Glomerular visceral epithelial cell (primary cell): ENCODE results near the gene LRRC36.
"Not testable (repeated sequence)": the region's sequence is repeated elsewhere in the genome, so short reads cannot be mapped to it uniquely, and the experiment has no call there.

ENCODE experiments used
- DNase-seq: peaks from one replicate; pipeline ENCODE4 v3.0.0-alpha.2; 2016; ENCODE audit errors: extremely low spot score

LRRC36 gene

DNA sequence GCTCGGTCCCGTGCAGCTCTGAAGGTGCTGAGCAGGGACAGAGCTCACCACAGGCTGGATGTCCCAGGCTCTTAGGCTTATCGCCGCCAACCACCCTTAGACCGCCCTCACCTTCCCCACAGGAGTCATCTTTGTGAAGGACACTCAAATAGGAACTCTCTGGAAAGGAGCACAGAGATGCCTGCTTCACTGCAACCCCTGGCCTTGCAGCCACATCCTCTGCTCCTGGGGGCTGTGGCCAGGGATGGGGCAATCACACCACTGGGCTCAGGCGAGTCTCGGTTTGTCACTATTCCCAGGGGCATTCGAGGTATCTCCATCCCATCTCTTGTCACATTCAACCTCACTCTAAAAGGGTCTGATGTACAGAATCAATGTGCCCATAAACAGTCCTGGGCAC is 78.7 kb downstream of the LRRC36 start:
- no peak for DNase-seq

DNA sequence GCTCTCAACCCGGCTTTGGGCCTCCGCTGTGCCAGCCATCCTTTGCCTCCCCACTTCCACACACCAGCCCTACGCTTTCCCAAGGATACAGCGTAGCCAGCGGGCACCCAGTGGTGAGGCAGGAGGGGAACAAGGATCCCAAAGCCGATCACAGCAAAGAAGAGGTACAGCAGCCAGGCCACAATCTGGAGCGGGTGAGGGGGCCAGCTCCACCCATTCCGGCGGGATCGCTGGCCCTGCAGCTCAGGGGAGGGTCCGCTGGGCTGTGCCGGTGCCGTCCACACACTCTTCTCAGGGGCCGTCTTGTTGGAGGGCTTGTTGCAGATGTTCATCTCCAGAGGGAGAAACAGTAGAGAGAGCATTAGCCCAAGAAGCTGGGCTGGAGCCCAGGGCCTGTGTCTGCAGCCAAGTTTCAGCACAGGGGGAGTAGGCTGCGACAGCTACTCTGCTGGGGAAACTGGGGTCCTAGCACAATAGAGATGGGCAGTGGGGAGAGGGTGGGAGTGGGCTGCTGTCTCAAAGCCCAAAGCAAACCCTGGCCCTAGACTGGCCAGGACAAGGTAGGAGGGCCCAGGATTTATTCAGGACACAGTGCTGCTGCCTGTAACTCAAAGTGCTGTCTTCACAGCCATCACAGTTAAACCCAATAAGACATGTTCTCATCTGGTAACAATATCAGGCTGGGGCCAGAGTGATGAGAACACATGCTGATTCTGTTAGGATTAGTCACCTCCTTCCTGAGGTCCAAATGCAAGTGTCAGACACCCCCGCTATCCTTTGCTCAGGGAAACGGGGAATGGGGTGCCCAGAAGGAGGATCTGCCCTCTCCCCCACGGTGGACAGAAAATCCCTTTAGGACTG is 79.7 kb downstream of the LRRC36 start:
- peak; percentile 21 for DNase-seq

DNA sequence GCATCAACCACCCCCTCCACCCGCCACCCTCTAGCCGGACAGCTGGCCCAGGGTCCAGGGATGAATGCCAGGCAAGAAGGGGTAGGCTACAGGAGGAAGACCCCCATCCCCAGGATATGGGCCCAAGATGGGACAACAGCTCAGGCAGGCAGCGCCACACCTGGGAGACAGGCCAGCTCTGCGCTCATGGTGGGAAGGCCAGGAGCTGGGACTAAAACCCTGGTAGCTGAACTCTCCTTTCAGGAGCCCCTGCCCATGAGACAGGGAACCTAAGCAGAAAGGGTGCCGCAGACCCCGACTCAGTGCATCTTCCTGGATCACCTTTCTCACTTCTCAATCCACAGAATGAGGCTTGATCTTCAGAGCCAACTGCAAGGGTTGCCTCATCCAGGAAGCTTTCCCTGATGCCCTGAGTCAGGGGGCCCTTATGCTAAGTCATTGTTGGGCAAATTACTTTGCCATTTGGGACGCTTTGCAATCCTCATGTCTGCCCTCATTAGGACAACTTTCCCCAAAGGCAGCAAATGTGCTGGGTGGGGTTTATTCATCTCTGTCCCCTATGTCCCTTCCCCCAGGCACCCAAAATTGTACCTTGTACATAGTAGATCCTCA is 80.7 kb downstream of the LRRC36 start:
- DNase-seq, result no peak

DNA sequence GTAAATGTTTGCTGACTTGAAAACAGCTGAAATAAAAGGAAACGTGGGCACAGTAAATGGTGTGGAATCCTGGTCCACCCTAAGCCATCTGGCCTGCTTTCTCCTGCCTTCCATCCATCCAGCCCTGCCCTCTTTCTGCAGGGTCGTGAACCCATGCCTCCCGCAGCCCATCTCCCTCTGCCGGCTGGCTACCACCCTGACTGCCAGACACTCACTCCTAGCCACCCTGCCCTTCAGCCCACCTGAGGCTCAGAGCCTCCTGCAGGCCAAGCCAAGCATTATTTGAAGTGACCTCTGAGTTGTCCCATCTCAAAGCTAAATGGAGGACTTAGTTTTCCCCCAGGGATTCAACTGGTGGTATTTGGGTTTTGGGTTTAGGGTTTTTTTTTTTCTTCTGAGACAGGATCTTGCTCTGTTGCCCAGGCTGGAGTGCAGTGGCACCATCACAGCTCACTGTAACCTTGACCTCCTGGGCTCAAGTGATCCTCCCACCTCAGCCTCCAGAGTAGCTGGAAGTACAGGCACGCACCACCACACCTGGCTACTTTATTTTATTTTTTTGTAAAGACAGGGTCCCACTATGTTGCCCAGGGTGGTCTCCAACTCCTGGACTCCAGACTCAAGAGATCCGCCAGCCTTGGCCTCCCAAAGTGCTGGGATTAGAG is 81.3 kb downstream of the LRRC36 start:
- DNase-seq, result no peak

DNA sequence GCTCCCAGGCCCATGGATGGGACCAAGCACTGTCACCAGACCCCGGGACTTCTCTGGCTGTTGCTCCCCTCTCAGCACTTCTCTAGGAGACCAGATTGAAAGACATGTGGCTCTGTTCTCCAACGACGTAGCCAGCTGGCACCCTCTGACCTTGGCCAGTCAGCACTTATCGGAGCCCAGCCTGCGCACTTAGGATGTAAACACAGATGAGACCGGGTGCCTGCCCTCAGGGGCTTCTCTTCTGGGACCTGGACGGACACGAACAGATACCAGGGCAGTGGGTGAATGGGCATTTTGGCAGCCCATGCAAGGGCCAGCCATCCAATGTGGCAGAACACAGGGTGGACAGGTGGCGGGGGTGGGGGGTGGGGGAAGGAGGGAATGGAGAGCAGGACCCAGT is 83.0 kb downstream of the LRRC36 start:
- DNase-seq, result no peak

DNA sequence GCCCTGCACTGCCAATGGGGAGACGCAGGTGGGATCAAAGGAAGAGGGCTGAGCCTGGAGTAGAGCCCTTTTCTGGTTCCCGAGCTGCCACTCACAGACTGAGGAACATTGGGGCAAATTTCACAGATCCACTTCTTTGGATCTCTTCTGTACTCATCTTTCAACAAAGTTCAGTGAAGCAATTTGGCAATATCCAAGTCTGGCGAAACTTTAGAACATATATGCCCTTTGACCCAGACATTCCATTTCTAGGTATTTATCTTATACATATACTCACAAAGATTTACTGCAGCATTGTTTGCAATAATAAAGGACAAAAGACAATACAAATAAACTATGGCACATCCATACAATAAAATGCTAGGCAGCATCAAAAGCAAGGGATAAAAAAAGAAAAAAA is 84.7 kb downstream of the LRRC36 start:
- DNase-seq, result no peak

DNA sequence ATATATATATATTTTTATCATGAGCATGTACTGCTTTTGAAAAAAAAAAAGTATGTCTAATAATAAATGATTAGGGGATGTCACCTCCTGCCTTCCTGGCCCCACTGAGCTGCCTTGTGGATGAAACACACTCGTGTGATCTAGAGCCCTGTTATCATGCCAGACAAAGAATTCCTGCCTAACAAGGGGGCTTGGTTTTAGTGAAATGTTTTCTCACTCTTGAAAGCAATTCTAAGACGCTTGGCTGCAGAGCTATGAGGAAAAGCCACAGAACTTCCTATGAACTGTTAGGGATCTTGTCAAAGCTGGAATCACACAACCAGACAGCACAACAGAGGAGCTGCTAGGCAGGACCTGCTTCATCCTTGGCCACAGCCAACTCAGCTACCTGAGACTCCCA is 85.7 kb downstream of the LRRC36 start:
- no peak for DNase-seq

DNA sequence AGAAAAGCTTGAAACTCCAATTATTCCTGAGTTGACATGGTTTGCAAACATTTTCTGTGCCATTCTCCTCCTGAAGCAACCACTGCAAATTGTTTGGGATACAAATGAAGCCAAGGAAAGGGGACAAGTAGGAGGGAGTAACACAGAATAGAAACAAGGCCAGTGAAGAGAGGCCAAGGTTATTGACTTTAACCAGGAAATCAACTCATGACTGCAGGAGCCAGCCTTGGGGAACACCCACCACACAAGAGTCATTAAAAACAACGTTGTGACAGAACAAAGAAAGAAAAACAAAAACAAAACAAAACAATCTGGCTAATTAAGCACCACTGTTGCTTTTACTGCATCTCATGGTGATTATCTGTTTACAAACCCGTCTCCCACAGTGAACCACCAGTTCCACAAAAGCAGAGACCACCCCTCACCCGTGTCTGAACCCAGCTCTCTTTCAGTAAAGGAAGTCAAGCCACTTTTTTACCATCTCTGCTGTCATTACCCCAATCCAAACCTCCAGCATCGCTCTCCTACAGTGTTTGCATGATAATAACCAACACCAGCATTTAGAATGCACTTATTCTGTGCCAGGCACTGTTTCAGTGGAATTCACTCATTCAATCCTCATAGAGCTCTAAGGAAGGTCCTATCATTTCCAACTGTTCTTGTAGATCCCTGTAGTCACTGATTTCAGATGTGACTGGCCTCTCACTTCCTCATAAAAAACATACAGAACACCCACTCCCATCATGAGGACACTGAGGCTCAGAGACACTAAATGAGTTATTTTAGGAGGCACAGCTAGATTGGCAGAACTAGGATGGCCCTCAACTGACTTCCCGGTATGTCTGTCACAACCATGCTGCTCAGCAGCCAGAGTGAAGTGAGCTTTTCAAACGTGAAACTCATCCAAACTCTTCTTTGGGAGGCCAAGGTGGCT is 87.6 kb downstream of the LRRC36 start:
- DNase-seq, result no peak

DNA sequence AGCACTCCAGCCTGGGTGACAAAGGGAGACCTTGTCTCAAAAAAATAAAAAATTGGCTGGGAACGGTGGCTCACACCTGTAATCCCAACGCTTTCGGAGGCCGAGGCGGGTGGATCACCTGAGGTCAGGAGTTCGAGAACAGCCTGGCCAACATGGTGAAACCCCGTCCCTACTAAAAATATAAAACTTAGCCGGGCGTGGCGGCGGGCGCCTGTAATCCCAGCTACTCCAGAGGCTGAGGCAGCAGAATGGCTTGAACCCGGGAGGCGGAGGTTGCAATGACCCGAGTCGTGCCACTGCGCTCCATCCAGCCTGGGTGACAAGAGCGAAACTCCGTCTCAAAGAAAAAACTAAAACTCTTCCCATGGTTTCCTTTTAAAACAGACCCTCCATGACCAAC is 88.8 kb downstream of the LRRC36 start:
- not testable (repeated sequence) for DNase-seq

DNA sequence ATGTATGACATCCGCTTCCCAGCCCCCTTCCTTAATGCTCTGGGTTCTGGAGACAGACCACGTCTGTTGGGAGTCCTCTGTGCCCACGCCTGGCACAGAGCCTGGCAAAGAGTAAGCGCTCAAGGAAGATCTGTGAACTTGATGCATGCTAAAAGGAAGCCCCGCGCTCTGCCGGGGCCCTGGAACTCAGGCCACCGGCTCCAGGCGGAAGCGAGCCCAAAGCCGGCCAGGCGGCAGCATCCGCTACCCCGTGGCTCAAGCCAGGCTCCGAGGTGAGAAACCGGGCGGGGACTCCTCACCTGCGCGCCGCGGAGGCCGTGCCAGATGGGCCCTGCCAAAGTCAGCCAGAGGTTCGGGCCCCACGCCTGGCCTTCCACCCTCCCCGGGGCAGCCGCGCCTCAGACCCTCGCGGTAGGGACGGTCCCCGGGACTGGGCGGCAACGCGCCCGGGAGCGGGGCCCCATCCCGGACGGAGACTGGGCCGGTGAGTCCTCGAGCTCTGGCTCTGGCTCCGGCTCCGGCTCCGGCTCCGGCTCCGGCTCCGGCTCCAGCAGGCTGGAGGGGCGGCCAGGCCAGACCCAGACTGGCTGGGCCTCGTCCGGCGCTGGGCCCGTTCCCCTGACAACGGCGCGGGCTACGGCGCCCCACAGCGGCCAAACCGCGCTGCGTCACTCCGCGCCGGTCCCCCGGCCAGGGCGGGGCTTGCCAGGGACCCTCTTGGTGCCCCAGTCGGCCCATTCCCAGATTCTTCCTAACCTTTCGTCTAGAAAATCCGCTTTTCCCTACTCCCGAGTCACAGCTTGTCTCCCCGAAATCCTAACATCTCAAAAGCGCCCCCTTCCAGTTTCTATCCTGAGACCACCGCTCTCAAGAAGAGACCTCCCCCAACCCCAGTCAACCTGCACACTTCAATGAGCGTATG is 89.5 kb downstream of the LRRC36 start, which contains the start of gene ZDHHC1:
Gene ZDHHC1, minus strand, starts transcription at position 606 of the 922 bp plus-strand sequence. CDS start 8,702 bp downstream, outside the sequence.
- peak; percentile 59 for DNase-seq

DNA sequence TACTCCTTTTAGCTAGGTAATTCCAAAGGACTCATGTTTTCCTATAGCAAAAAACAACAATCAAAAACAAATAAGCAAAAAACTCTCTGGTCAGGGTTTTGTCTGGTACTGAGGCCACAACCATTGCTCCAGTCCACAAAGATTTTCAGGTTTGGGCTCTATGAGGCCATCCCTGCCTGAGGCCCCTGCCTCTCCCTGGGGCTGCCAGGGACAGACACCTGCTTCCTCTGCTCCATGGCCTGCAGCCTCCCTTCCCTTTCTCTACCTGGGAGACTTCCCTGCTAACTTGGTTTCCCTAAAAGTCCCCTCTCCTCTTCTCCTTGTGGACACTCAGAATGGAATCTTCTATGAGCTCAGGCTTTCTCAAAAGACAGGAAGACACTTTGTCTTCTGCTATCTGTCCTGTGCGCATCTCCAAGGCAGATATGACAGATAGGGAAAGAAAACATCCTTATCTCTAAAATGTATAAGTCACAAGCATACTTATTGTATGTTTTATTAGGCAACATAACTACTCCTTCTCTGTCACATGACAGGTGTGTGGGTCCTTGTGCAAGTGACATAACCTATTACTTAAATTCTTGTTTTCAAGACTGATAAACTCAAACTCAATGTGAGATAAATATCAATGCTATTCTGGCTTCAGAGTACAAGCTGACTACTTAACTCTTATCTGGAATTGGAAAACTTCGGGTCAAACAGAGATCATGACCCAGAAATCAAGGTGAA is 90.9 kb downstream of the LRRC36 start:
- no peak for DNase-seq

DNA sequence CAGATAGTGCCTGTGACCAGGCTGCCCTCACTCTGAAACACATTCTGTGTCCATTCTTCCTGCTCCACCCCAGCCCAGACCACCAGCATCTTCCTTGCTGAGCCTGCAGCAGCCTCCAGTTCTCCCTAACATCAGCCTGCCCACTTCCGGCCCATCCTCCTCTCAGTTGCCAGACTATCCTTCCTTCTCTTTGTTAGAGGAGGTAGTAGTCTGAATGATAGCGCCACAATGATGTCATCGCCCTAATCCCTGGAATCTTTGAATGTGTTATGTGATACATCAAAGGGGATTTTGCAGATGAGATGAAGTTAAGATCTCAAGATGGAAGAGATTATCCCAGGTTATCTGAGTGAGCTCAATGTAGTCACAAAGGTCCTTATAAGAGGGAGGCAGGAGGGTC is 92.9 kb downstream of the LRRC36 start:
- no peak for DNase-seq

DNA sequence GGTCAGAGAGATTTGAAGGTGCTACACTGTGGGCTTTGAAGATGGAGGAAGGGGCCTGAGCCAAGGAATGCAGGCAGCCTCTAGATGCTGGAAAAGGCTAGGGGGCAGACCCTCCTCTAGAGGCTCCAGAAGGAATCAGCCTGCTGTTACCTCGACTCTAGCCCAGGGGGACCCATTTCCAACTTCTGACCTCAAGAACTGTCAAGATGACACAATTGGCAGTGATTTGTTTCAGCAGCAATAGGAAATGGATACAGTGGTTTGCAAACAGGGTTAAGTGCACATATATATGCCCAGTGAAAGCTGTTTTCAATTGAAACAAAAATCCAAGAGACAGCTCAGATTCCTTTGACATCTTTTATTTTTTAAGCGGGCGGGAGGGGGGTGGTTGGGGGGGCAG is 93.3 kb downstream of the LRRC36 start:
- DNase-seq, result no peak

DNA sequence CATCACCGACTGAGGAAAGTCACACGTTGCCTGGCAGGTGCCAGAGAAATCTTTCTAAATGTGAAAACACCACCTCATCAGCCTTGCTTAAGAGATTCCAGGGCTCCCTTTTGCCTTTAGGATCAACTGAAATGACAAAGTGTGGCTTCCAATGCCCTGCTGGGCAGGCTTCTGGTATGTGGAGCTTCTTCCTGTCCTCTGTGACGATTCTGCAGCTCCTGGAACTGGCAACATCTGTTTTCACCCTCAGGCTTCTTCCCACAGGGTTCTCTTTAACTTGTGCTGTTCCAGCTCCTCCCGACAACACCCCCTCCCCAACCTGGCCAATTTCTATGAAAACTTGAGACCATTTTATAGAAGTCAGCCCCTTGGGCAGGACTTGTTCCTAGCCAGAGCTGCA is 94.4 kb downstream of the LRRC36 start:
- DNase-seq, result no peak

DNA sequence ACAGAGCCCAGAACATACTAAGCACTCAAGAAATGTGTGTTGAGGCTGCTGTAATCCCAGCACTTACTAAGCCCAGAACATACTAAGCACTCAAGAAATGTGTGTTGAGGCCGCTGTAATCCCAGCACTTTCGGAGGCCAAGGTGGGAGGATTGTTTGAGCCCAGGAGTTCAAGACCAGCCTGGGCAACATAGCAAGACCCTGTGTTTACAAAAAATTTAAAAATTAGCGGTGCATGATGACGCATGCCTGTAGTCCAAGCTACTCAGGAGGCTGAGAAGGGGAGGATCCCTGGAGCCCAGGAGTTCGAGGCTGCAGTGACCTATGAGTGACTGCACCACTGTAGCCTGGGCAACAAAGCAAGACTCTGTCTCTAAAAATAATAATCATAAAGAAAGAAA is 96.4 kb downstream of the LRRC36 start:
- DNase-seq, result no peak

DNA sequence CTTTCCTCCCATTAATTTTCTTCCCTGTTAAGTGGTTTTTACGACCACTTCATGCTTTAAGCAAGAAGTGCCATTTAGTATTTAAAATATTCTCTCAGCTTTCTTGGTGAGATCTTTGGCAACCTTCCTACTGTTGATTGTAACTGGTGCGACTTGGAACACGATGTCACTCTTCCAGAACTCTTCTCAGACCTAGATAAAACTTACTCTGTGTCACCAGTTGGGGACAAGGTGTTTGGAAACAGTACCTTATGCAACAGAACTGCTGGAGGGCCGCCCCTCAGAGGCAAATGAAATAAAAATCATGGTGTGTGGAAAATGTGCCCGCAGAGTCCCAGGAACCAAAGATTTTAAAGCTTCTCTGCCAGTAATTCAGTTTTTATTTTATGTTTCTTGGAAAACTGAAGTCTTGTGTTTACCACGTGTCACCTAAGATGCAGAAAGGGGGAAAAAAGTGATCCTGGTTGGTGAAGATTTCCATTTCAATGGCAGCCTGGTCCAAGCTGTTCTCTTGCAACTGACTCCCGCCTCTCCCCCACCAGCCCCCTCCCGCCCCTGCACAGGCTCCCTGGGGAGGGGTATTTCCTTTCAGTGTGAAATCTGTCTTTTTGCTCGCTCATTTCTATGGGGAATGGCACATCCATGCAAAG is 97.1 kb downstream of the LRRC36 start:
- no peak for DNase-seq

DNA sequence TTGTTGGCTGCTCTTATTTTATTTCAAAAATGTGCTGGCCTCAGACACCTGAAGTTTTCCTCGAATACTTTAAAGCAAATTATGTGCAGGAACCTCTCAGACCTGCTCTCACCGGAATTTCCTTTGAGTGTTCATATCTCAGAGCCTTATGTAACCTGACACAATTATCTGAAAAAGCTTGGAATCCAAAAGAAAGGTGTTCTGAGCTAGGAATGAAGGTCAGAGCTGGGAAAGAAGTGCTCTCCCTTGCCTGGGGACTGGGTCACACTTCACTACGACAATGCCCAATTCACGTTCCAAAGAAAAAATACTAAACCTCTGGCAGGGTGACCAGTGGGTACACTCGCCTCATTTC is 97.6 kb downstream of the LRRC36 start:
- DNase-seq, result no peak

DNA sequence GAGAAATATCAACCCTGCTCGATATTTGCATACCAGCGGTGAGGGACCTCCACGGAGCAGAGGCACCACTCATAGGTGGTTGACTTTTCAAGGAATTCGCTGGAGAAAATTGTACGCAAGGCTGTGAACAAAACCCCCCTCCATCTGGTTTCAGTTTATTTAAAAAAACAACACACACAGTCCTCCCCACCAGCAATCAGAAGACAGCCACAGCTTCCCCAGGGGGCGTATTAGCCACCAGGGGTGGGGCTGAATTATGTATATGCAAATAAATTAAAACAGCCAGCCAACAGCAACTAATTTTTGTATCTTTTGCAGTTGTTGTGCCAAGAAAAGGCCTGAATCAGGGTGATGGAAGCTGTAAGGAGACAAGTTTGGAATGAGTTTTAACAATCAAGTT is 98.4 kb downstream of the LRRC36 start:
- no peak for DNase-seq

DNA sequence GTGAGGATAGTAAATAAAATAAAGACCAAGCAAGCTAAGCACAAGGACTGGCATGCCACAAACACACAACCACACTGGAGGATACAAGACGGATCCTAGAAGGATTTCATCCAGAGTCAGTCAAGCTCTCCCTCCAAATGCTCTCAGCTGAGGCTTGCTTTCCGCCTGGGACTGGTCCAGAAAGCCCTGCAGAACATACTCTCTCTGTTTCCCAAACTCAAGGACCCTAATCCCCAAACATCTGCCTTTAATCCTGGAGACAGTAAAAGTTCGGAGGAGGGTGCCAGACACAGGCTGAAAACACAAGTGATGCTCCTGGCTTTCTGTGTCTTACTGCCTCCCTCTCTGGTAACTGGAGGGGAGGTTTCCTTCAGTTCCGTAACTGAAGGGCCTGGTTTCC is 99.0 kb downstream of the LRRC36 start:
- DNase-seq, result no peak

DNA sequence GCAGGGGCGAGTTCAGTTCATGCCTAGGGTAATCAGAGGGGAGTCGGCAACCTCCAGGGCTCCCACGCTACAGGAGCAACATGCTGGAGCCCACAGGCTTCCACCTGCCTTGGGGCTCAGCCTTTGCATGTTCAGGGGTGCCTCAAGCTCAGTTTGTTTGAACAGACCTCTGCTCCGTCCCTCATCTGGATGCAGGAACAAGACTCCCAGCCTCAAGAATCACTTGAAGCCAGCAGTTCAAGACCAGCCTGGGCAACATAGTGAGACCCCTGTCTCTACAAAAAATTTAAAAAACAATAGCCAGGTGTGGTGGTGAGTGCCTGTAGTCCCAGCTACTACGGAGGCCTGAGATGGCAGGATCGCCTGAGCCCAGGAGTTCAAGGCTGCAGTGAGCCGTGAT is 99.4 kb downstream of the LRRC36 start:
- no peak for DNase-seq
